ENCODE measurements around the gene ZGPAT. TPM values are rescaled to one million over a fixed set of nuclear protein-coding genes. Genes with fewer than 3 reads are reported as not detected.
A peak's percentile ranks its signal among the peaks of the same experiment; 100 is the strongest.

ZGPAT gene
- total RNA-seq, 1 experiment from 2014 or later, result 35.8 TPM

DNA sequence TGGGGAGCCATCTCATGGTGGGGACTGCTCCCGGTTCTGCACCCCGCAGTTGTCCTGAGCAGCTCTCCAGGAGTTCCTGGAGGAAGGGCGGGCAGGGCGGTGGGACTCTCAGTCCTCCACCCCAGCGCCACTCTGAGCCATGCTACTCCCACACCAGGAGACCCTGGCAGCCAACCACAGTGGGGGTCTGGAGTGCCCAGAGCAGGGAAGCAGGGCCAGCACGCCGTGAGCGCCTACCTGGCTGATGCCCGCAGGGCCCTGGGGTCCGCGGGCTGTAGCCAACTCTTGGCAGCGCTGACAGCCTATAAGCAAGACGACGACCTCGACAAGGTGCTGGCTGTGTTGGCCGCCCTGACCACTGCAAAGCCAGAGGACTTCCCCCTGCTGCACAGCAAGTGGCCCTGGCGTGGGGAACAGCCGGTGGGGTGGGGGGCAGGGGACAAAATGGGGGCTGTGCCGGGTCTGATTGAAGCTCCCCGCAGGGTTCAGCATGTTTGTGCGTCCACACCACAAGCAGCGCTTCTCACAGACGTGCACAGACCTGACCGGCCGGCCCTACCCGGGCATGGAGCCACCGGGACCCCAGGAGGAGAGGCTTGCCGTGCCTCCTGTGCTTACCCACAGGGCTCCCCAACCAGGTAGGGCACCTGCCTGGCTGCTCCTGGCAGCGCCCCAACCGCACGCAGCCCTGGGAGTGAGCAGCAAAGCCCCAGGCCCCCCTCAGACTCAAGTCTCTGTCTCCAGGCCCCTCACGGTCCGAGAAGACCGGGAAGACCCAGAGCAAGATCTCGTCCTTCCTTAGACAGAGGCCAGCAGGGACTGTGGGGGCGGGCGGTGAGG is 13.0 kb upstream of the ZGPAT start (continued):
- TF ChIP-seq SIN3A (IDR thresholded peaks at IDR 0.05; ENCODE audit: borderline replicate concordance, insufficient read depth, low read depth, low read length), result no peak

DNA sequence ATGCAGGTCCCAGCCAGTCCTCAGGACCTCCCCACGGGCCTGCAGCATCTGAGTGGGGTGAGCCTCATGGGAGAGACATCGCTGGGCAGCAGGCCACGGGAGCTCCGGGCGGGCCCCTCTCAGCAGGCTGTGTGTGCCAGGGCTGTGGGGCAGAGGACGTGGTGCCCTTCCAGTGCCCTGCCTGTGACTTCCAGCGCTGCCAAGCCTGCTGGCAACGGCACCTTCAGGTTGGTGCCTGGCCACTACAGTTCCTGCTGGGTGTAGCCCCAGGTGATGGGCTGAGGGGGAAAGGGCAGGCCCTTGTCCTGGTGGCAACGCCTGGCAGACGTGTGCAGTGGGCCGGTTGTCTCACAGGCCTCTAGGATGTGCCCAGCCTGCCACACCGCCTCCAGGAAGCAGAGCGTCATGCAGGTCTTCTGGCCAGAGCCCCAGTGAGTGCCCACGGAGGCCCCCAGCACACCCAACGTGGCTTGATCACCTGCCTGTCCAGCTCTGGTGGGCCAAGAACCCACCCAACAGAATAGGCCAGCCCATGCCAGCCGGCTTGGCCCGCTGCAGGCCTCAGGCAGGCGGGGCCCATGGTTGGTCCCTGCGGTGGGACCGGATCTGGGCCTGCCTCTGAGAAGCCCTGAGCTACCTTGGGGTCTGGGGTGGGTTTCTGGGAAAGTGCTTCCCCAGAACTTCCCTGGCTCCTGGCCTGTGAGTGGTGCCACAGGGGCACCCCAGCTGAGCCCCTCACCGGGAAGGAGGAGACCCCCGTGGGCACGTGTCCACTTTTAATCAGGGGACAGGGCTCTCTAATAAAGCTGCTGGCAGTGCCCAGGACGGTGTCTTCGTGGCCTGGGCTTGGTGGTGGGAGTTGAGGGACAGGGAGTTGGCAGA is 12.2 kb upstream of the ZGPAT start:
- ATAC-seq, result no peak
- intact Hi-C loops (cut with micrococcal nuclease; ENCODE audit: unreplicated experiment) (no loop called here), in situ Hi-C loops (cut with HindIII; ENCODE audit: low pct_unique_long_range_greater_than_20kb, low sequenced_read_pairs) (no loop called here)
- CTCF ChIA-PET, result no interaction called here
- POLR2A ChIA-PET, result interaction anchor here (0.6 kb wide), 1 partner anchor 280 kb away, joined by 9 read pairs; no protein-coding TSS in a partner anchor
- peaks cover 50% of the 10 kb centered on the region for H3K4me1 ChIP-seq (ENCODE audit: control insufficient read depth, insufficient read depth, low read length)
- H3K27me3 ChIP-seq (ENCODE audit: control insufficient read depth, insufficient read depth, low read length), result no peaks in the 10 kb centered on the region
- no peaks in the 10 kb centered on the region for H3K36me3 ChIP-seq (ENCODE audit: control insufficient read depth, insufficient read depth, low read length)
- peak overlapping the region; percentile 59; the same call in 1 of the 2 replicates for H3K27ac ChIP-seq (ENCODE audit: low read length)
- H3K9me3 ChIP-seq (ENCODE audit: control insufficient read depth, insufficient read depth, low read depth, low read length), result no peaks in the 10 kb centered on the region
- TF ChIP-seq SIN3A (IDR thresholded peaks at IDR 0.05; ENCODE audit: borderline replicate concordance, insufficient read depth, low read depth, low read length) (no peak), POLR2AphosphoS5 (IDR thresholded peaks at IDR 0.05; ENCODE audit: low read depth, low read length) (peak; percentile 3; the same call in 1 of the 2 replicates), TCF7L2 (IDR thresholded peaks at IDR 0.05; ENCODE audit: low read depth, low read length) (no peak)
- no peak for DNase-seq (ENCODE audit: low read depth, low spot score)
- no peak overlapping the region for H3K4me3 ChIP-seq (ENCODE audit: low read depth in 2 of 2, low read length in 2 of 2)
- no TSS peak for BruUV-seq (replicated peaks)

DNA sequence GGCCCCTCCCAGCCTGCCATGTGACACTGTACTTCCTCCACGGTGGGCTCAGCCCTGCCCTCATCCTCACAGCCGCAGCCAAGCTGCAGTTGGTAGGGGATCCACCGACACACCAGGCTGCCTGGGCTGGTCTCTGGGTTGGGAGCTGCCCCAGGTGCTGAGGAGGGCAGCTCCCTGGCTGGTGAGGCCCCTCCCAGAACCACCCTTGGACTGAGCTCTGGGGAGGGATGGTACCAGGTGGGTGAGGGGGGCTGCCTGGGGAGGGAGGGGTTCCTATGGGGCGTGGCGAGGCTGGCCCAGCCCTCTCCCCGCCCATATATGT is 11.6 kb upstream of the ZGPAT start:
- ChIA-PET POLR2A (interaction anchor here (0.6 kb wide), 2 partner anchors 48 to 279 kb away, joined by 5 to 9 read pairs; no protein-coding TSS in a partner anchor), CTCF (no interaction called here)
- H3K4me1 ChIP-seq (ENCODE audit: control insufficient read depth, insufficient read depth, low read length), result peaks cover 50% of the 10 kb centered on the region
- in situ Hi-C loops (cut with HindIII; ENCODE audit: low pct_unique_long_range_greater_than_20kb, low sequenced_read_pairs) (no loop called here), intact Hi-C loops (cut with micrococcal nuclease; ENCODE audit: unreplicated experiment) (no loop called here)
- peak; percentile 1 for ATAC-seq
- no peaks in the 10 kb centered on the region for H3K27me3 ChIP-seq (ENCODE audit: control insufficient read depth, insufficient read depth, low read length)
- BruUV-seq (replicated peaks), result no TSS peak
- no peaks in the 10 kb centered on the region for H3K36me3 ChIP-seq (ENCODE audit: control insufficient read depth, insufficient read depth, low read length)
- TF ChIP-seq SIN3A (IDR thresholded peaks at IDR 0.05; ENCODE audit: borderline replicate concordance, insufficient read depth, low read depth, low read length) (no peak), TCF7L2 (IDR thresholded peaks at IDR 0.05; ENCODE audit: low read depth, low read length) (no peak), POLR2AphosphoS5 (IDR thresholded peaks at IDR 0.05; ENCODE audit: low read depth, low read length) (no peak)
- TF ChIP-seq, protein P1, sequence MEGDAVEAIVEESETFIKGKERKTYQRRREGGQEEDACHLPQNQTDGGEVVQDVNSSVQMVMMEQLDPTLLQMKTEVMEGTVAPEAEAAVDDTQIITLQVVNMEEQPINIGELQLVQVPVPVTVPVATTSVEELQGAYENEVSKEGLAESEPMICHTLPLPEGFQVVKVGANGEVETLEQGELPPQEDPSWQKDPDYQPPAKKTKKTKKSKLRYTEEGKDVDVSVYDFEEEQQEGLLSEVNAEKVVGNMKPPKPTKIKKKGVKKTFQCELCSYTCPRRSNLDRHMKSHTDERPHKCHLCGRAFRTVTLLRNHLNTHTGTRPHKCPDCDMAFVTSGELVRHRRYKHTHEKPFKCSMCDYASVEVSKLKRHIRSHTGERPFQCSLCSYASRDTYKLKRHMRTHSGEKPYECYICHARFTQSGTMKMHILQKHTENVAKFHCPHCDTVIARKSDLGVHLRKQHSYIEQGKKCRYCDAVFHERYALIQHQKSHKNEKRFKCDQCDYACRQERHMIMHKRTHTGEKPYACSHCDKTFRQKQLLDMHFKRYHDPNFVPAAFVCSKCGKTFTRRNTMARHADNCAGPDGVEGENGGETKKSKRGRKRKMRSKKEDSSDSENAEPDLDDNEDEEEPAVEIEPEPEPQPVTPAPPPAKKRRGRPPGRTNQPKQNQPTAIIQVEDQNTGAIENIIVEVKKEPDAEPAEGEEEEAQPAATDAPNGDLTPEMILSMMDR (IDR thresholded peaks at IDR 0.05), result no peak
- TF ChIP-seq, protein P2, sequence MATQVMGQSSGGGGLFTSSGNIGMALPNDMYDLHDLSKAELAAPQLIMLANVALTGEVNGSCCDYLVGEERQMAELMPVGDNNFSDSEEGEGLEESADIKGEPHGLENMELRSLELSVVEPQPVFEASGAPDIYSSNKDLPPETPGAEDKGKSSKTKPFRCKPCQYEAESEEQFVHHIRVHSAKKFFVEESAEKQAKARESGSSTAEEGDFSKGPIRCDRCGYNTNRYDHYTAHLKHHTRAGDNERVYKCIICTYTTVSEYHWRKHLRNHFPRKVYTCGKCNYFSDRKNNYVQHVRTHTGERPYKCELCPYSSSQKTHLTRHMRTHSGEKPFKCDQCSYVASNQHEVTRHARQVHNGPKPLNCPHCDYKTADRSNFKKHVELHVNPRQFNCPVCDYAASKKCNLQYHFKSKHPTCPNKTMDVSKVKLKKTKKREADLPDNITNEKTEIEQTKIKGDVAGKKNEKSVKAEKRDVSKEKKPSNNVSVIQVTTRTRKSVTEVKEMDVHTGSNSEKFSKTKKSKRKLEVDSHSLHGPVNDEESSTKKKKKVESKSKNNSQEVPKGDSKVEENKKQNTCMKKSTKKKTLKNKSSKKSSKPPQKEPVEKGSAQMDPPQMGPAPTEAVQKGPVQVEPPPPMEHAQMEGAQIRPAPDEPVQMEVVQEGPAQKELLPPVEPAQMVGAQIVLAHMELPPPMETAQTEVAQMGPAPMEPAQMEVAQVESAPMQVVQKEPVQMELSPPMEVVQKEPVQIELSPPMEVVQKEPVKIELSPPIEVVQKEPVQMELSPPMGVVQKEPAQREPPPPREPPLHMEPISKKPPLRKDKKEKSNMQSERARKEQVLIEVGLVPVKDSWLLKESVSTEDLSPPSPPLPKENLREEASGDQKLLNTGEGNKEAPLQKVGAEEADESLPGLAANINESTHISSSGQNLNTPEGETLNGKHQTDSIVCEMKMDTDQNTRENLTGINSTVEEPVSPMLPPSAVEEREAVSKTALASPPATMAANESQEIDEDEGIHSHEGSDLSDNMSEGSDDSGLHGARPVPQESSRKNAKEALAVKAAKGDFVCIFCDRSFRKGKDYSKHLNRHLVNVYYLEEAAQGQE (IDR thresholded peaks at IDR 0.05; ENCODE audit: insufficient read depth in 1 of 2, low read depth in 2 of 2, low read length in 1 of 2), result no peak
- DNase-seq (ENCODE audit: low read depth, low spot score), result no peak
- H3K4me3 ChIP-seq (ENCODE audit: low read depth in 2 of 2, low read length in 2 of 2), result no peak overlapping the region
- no peaks in the 10 kb centered on the region for H3K9me3 ChIP-seq (ENCODE audit: control insufficient read depth, insufficient read depth, low read depth, low read length)
- H3K27ac ChIP-seq (ENCODE audit: low read length), result peak overlapping the region; percentile 59; the same call in 1 of the 2 replicates

Measured in Panc1 (cell line).